Type B pancreatic cell (in vitro differentiated cells): ENCODE measurements around the gene TTC33. TPM values are rescaled to one million over a fixed set of nuclear protein-coding genes. Genes with fewer than 3 reads are reported as not detected.

Source experiments
- DNase-seq: peaks from one replicate; pipeline ENCODE4 v3.0.0; 2021; ENCODE audit warnings: mixed read lengths; ENCODE audit not compliant: unreplicated experiment; ENCODE audit errors: extremely low spot score
- H3K27ac Mint-ChIP-seq: 2 replicates; pipeline ENCODE4 v1.8.0; 2021; ENCODE audit warnings: mild to moderate bottlenecking, mixed read lengths
- H3K27me3 Mint-ChIP-seq: 2 replicates; pipeline ENCODE4 v1.8.0; 2021; ENCODE audit warnings: mixed read lengths
- H3K36me3 Mint-ChIP-seq: 2 replicates; pipeline ENCODE4 v1.8.0; 2021; ENCODE audit warnings: mixed read lengths
- H3K4me1 Mint-ChIP-seq: one replicate; pipeline ENCODE4 v1.8.0; 2021; ENCODE audit warnings: mixed read lengths; ENCODE audit not compliant: unreplicated experiment
- H3K4me3 Mint-ChIP-seq: 2 replicates; pipeline ENCODE4 v1.8.0; 2021; ENCODE audit warnings: mild to moderate bottlenecking, mixed read lengths
- H3K9me3 Mint-ChIP-seq: 2 replicates; pipeline ENCODE4 v1.8.0; 2021; ENCODE audit warnings: mixed read lengths
- CTCF ChIP-seq: fragments of 200-600 bp; sonication (generic); conservative IDR thresholded peaks from 2 replicates; pipeline ENCODE4 v1.5.0; 2021; ENCODE audit warnings: antibody characterized with exemption, mild to moderate bottlenecking
- total RNA-seq: library from RNA; stranded (reverse); gene quantifications from 2 replicates; pipeline ENCODE4 v1.2.1, GENCODE V29; 2021; ENCODE audit warnings: low replicate concordance

TTC33 gene
- total RNA-seq, 1 donor from 2014 or later: 15.8 TPM

- H3K4me1 Mint-ChIP-seq: no peaks in the 10 kb centered on the region
- H3K9me3 Mint-ChIP-seq: no peaks in the 10 kb centered on the region
These were observed 1.6 kb upstream of the TTC33 start for GRCh38 chr5:40757400-40757799.

GRCh38 chr5:40755093-40755406, 711 bp downstream of the TTC33 start:
- H3K4me3 Mint-ChIP-seq: no peak overlapping the region
- peaks cover 24% of the 10 kb centered on the region for H3K36me3 Mint-ChIP-seq
- H3K27ac Mint-ChIP-seq: no peak overlapping the region
- H3K27me3 Mint-ChIP-seq: no peaks in the 10 kb centered on the region
- no peaks in the 10 kb centered on the region for H3K4me1 Mint-ChIP-seq
- no peak for DNase-seq
- peak; percentile 68 for TF ChIP-seq CTCF
- peaks cover 7% of the 10 kb centered on the region for H3K9me3 Mint-ChIP-seq

More at GRCh38 chr5:40757400-40757799, 1.6 kb upstream of the TTC33 start:
- TF ChIP-seq CTCF: no peak
- no peak for DNase-seq
- Mint-ChIP-seq H3K4me3 (peak overlapping the region; percentile 61), H3K36me3 (peaks cover 16% of the 10 kb centered on the region), H3K27ac (no peak overlapping the region), H3K27me3 (no peaks in the 10 kb centered on the region)

- H3K9me3 Mint-ChIP-seq: peaks cover 7% of the 10 kb centered on the region
- no peaks in the 10 kb centered on the region for H3K4me1 Mint-ChIP-seq
- H3K4me3 Mint-ChIP-seq: no peak overlapping the region
- H3K27ac Mint-ChIP-seq: no peak overlapping the region
- peaks cover 24% of the 10 kb centered on the region for H3K36me3 Mint-ChIP-seq
- no peak for TF ChIP-seq CTCF
- H3K27me3 Mint-ChIP-seq: no peaks in the 10 kb centered on the region
- DNase-seq: no peak
These were observed 1.2 kb downstream of the TTC33 start for GRCh38 chr5:40754381-40755092.

GRCh38 chr5:40746703-40747102, 9.1 kb downstream of the TTC33 start:
- H3K4me1 Mint-ChIP-seq: no peaks in the 10 kb centered on the region
- TF ChIP-seq CTCF: no peak
- no peak overlapping the region for H3K4me3 Mint-ChIP-seq
- no peaks in the 10 kb centered on the region for H3K27me3 Mint-ChIP-seq
- peaks cover 24% of the 10 kb centered on the region for H3K36me3 Mint-ChIP-seq
- DNase-seq: no peak
- peaks cover 7% of the 10 kb centered on the region for H3K9me3 Mint-ChIP-seq
- H3K27ac Mint-ChIP-seq: no peak overlapping the region

- H3K4me1 Mint-ChIP-seq: no peaks in the 10 kb centered on the region
- DNase-seq: no peak
- H3K27ac Mint-ChIP-seq: no peak overlapping the region
- H3K36me3 Mint-ChIP-seq: peaks cover 29% of the 10 kb centered on the region
- no peaks in the 10 kb centered on the region for H3K27me3 Mint-ChIP-seq
- H3K4me3 Mint-ChIP-seq: no peak overlapping the region
- TF ChIP-seq CTCF: no peak
- peaks cover 9% of the 10 kb centered on the region for H3K9me3 Mint-ChIP-seq
These were observed 12.0 kb downstream of the TTC33 start for GRCh38 chr5:40743771-40744170.
